GM19099 (cell line): Measurements from ENCODE around the gene AGPAT2.

Experiments used
- POLR2A ChIP-seq: IDR thresholded peaks from 3 replicates; pipeline ENCODE4 v1.6.1; 2011; ENCODE audit warnings: low read depth; ENCODE audit not compliant: insufficient read length; ENCODE audit errors: extremely low read depth

AGPAT2 gene

DNA sequence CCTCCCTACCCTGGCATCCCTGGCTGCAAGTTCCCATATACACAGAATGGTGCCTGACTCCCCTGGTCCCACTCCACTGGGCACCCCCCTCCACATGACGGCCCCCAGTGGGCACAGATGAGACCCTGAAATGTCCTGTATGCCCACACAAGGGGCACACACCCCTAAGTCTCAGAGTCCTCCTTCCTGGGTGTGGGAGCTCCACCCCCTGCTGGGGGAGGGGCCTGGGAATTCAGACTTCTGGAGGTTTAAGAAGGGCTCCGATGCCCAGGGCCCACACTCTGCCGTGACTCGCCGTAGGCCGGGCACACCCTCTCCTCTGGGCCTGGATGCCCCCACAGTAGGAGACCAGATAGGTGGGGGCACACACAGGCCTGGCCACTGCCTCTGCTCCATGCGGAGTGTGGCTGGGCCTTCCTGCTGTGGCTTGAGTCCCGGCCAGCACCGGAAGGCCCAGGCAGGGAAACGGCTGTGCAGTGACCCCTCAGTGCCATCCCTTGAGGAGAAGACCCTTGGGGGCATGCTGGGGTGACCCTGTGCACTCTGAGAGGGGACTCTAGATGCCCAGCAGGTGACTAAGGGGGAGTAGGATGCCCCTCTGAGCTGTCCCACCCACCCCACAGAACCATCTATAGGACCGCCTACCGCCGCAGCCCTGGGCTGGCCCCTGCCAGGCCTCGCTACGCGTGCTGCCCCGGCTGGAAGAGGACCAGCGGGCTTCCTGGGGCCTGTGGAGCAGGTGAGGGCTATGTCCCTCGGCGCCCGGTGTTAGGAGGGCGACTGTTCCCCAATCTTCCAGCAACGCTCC, 18.1 kb downstream of the AGPAT2 start:
- no peak for TF ChIP-seq POLR2A

DNA sequence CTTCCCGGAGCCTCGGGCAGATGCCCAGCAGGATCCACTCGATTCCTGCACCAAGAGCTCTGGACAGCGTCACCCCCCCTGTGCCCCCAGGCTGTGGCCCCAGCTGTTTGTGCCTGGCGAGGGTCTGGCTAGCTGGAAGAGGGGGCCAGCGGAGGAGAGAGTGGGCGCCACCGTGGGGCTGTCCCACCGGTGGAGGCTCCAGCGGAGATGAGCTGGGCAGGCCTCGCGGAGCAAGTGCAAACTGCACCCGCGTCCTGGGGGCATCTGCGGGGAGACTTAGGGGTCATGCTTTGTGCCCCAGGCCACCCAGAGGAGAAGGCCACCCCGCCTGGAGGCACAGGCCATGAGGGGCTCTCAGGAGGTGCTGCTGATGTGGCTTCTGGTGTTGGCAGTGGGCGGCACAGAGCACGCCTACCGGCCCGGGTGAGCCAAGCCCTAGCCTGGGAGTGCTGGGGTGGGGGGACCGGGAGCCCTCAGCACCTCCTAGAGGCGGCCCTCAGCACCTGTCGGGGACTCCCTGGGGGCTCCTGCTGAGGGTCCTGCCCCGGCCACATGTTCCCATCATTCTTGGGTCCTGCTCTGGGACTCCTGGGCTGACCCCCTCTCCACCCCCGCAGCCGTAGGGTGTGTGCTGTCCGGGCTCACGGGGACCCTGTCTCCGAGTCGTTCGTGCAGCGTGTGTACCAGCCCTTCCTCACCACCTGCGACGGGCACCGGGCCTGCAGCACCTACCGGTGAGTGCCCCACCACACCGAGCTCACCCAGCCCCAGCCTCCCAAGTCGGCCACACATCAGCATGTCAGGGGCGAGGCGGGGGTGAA, 19.1 kb downstream of the AGPAT2 start:
- TF ChIP-seq POLR2A = no peak

DNA sequence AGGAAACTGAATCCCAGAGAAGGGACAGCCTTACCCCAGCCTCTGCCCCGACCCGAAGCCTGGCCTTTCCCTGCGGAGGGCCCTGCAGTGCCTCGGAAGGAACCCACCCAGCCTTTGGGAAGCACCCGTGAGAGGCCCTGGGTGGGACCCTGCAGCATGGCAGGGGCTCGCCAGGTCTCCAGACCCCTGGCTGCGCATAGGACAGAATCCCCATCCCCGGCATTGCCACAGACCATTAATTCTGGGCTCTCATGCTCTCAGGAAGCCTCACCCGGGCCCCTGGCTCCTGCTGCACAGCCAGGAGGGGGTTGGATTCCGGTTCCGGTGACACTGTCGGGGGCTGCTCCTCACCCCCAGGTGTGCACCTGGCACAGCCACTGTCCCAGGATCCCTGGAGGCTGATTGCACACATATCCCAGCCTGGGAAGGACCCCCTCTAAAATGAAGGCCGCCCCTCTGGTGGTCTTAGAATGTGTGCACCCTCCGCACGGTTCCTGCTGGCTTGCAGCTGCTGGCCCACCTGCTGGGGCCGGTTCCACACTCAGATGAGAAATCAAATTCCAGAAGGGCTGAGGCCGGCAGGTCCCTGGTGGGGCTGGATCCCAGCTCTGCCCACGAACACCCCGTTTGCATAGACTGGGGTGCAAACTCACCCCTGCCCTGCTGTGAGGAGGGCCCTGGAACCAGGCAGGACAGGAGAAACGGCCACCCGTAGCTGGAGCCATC, 19.9 kb downstream of the AGPAT2 start:
- TF ChIP-seq POLR2A = no peak

DNA sequence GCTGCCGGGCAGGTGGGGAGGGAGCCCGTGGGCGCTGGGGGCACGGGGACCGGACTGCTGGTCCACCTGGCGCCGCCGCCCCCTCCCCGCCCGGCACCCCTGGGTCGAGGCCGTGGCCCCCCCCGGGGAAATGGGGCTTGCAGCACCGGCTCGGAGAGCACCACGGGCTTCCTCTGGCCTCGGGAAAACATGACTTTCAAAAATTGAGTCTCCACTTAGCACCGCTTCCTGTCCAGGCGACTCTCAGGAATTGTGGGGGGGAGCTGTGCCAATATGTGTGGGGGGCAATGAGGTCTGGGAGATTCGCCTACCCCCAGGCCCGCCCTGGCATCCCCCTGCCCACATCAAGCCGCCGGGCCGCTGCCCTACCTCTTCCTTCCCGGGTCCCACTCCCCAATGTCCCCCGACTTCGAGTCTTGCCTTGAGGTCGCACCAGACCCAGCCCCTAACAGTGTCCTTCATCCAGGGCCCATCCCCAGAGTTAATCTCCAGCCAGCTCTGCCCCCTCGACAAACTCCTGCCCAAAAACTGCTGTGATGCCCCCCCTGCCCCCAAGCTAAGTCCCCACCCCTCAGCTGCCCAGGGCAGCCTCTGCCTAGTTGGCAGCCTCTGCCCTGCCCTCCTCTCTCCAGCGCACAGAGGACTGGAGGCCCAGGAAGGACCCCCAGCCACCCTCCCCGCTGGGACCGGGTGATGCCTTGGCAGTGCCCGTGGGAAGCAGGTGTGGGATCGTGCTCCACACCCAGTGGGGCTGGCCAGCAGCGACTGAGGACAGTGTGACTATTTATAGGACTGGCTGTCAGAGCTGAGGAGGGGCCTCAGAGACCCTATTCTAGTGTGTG, 20.7 kb downstream of the AGPAT2 start:
- TF ChIP-seq POLR2A = no peak

DNA sequence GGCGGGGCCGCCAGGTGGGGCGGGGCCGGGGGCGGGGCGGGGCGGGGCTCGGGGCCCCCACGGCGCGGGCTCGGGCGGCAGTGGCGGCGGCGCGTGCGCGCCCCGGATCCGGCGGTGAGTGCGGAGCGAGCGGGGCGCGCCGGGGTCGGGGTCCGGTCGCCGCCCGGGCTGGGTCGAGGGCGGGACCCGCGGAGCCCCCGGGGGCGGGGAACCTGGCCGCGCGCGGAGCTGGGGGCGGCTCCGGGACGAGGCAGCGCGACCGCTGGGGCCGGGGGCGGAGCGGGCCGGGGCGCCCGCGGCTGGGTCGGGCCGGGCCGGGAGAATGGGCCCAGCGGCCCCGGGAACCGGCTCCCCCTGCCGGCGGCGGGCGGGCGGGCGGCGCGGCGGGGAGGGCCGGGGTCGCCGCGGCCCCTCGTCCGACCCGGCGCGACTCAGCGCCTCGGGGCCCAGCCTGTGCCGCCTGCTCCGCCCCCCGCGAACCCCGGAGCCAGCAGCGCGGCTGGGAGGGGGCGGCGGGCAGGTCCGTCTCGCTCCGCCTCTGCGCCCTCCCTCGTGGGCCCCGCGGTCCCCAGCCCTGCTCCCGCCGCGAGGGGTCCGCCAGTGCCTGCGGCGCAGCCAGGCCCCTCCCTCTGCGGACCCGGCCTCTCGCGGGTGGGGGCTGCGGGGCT, 21.4 kb downstream of the AGPAT2 start:
- no peak for TF ChIP-seq POLR2A

DNA sequence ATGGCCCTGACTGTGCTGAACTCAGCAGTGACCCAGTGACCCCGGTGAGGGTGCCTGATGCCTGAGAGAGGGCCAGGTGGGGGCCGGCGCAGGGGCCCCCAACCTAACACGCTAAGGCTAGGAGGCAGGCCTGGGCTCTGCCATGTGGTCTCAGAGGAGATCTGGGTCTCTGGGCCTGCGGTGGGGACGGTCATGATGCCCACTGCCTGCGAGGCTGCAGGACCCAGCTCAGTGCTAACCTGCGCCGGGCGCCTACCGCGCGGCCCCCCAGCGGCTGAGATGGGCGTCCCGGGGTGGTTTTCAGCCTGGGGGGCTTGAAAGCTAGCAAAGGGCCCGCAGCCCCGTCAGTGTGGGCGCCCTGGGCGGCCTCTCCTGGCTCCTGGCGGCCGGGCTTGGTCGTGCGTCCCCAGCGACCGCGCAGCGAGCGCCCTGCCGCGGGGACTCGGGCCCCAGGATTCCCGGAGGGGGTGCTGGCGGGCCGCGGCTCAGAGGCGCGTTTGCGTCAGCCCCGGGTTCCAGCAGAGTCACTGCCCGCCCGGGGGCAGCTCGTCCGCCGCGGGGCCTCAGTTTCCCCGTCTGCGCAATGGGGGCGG, 22.1 kb downstream of the AGPAT2 start:
- TF ChIP-seq POLR2A = no peak

DNA sequence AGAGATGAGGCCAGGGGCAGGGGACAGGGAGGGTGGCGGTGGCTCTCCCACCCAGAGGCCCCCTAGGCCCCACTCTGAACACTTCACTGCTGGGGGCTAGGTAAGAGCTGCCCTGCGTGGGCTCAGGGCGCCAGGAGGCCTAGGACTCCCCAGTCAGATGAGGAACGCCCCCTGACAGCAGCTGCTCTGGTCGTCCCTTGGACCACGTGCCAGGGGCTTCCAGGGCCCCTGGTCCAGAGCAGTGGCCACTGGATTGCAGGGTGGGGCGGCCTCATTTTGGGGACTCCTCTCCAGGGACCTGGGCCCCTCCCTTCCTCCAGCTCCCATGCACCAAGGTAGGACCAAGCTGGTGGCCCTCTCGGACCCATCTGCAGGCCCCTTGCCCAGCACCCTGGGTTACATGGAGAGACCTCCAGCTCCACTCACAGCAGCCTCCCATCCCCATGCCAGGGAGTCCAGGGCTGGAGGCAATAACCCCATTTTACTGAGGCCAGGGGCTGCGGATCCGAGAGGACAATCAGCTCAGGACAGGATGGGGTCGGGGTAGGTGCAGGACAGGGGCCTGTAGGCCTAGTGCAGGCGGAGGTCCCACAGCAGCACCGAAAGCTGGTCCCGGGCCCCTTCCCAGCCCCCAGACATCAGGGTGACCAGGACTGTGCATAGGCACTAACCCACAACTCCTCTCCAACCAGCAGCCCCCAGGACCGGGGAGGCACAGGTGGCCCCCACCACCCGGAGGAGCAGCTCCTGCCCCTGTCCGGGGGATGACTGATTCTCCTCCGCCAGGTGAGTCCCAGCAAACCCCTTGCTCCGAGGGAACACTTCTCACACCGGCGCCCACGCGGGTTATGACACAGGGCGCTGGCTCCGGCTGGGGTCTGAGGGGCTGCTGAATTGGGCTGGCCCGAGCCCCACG, 23.0 kb downstream of the AGPAT2 start:
- no peak for TF ChIP-seq POLR2A

DNA sequence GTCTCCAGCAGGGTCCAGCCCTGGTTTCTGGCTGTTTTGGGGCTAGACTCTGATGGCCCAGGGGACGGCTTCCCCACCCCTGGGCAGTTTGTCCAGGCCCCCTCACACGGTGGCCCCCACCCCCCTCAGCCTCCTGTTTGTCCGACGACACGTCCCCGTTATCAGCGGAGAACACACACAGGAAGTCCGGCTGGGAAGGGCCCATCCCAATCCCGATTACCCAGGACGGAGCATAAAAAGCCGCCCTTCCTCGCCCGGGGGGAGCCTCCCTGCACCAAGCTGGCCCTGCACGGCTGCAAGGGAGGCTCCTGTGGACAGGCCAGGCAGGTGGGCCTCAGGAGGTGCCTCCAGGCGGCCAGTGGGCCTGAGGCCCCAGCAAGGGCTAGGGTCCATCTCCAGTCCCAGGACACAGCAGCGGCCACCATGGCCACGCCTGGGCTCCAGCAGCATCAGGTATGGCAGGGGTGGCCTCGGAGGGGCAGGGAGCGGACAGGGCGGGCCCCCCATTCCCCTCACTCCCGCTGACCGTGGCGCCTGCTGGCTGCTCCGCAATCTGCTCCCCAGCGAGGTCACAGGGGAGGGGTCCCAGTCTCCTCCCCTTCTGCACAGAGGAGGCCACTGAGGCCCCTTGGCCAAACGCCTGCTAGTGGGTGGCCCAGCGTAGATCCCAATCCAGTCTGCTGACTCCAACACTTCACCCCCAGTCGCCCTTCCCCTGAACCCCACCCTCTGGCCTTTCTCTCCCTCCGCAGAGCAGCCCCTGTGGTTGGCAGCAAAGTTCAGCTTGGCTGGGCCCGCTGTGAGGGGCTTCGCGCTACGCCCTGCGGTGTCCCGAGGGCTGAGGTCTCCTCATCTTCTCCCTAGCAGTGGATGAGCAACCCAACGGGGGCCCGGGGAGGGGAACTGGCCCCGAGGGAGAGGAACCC, 24.3 kb downstream of the AGPAT2 start, which contains the start of gene EGFL7:
Gene EGFL7 (plus strand): TSS at position 261 of the 926 bp plus-strand sequence. CDS start 5,367 bp downstream, outside the sequence.
- TF ChIP-seq POLR2A = no peak

DNA sequence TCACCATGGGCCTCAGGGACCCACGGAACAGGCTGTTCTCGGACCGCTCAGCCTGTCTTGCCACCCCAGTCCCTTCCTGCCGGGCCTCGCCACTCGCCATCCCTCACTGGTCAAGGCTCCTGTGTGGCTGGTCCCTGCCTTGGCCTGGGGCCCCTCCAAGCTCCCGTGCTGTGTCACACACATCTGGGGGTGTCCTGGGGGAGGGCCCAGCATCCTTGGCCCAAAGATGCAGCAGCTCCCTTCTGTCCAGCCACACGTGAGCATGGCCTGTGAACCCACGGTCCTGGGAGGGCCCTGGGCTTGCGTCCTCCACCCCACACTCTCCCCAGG, 25.0 kb downstream of the AGPAT2 start:
- no peak for TF ChIP-seq POLR2A

DNA sequence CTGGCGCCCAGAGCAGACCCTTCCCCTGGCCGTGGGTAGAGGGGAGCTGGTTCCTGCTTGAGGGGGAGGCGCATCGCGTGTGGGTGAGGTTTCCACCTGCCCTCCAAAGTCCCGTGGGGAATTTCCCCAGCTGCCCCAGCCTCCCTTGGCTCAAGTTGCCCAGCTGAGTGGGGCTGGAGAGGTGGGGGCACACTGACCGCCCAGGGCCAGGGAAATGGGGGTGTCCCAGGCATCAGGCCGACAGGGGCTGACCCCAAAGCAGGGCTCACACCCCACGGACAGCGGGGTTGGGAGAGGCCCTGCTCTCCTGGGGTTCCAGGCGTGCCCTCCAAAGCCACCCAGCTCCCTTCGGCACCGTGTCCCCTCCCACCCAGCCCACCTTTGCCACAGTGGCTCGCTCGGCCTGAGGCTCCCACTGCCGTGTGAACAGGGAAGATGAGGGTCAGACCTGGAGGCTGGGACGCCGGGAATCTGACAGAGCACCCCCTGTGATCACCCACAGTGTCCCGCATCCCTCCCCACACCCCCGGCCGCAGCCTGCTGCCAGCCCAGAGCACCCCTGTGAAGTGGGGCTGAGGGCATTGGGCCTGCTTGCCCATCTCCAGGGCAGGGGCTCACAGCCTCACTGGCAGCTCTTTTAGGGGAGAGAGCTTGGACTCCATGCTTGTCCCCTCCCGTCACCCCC, 25.5 kb downstream of the AGPAT2 start:
- no peak for TF ChIP-seq POLR2A

DNA sequence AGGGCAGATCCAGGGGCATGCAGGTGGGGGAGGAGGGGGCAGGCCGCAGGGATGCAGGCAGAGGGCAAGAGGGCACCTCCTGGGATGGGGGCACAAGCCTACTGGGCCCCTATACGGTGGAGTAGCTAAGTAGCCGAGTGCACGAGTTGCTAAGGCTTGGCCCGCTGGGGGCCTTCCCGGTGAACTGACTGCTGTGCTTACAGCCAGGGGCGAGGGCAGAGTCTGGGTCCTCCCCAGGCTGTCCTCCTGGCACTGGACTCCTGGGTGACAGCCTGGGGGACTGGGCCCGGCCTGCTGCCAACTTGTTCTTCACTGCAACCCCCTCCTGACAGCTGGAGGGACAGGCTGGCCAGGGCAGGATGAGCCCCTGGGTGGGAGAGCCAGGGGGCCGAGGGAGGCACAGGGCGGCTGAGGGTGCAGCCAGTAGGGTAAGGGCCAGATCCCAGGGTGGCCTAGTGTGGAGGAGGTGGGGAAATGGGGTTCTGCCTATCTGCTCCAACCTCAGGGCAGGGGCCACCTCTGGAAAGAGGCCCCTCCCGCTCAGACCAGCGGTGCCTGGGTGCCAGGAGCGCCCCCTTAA, 26.2 kb downstream of the AGPAT2 start:
- TF ChIP-seq POLR2A = no peak
